Urinary bladder (tissue), 4 donors: Measurements from ENCODE around the gene SORCS3. TPM values are rescaled to one million over a fixed set of nuclear protein-coding genes. Genes with fewer than 3 reads are reported as not detected.

ENCODE experiments used
- DNase-seq: peaks from one replicate; pipeline ENCODE4 v3.0.0-alpha.2; 2015; ENCODE audit errors: extremely low spot score
- H3K27ac ChIP-seq: one replicate; pipeline ENCODE4 v1.5.1; 2013; ENCODE audit warnings: low read depth, mild to moderate bottlenecking, moderate library complexity
- H3K36me3 ChIP-seq: one replicate; pipeline ENCODE4 v1.6.1; 2013; ENCODE audit warnings: mild to moderate bottlenecking, moderate library complexity; ENCODE audit not compliant: insufficient read depth
- H3K4me1 ChIP-seq: one replicate; pipeline ENCODE4 v1.6.1; 2013; ENCODE audit warnings: mild to moderate bottlenecking, moderate library complexity; ENCODE audit not compliant: insufficient read depth
- H3K4me3 ChIP-seq: one replicate; pipeline ENCODE4 v1.5.1; 2013; ENCODE audit warnings: low read depth, low read length
- WGBS: extraction: QIAGEN DNeasy Blood & Tissue Kit; methylation state at CpG from one replicate; pipeline ENCODE4 v1.1.7; 2013; 5-methylcytosine and 5-hydroxymethylcytosine counted together
- polyA plus RNA-seq: library from polyadenylated mRNA; stranded (reverse); fragments of 200-250 nt; gene quantifications from one replicate; pipeline ENCODE4 v1.2.3, GENCODE V29; 2013
- total RNA-seq: library from RNA; depleted of rRNA; stranded (reverse); fragments of >200 nt; gene quantifications from one replicate; pipeline ENCODE4 v1.2.3, GENCODE V29; 2014
- donor health status: healthy with polysubstance abuse.
- donor health status: healthy.

SORCS3 gene
- total and polyA plus RNA-seq, 2 donors: 0.27 to 1.3 TPM

GRCh38 chr10:105247831-105248499 is 606.9 kb downstream of the SORCS3 start:
- Histone ChIP-seq H3K4me3 (no peak overlapping the region), H3K4me1 (no peaks in the 10 kb centered on the region), H3K36me3 (no peaks in the 10 kb centered on the region), H3K27ac (no peak overlapping the region)
- 52% methylated on average over 5 of the region's 5 CpGs for WGBS
- DNase-seq: no peak

- no peaks in the 10 kb centered on the region for H3K4me1 ChIP-seq
- no peak overlapping the region for H3K4me3 ChIP-seq
- no peak for DNase-seq
- no peak overlapping the region for H3K27ac ChIP-seq
- H3K36me3 ChIP-seq: no peaks in the 10 kb centered on the region
These were observed 611.8 kb downstream of the SORCS3 start for GRCh38 chr10:105252911-105253310.

GRCh38 chr10:105253515-105254212 is 612.6 kb downstream of the SORCS3 start:
- Histone ChIP-seq H3K4me3 (no peak overlapping the region), H3K36me3 (no peaks in the 10 kb centered on the region), H3K4me1 (no peaks in the 10 kb centered on the region), H3K27ac (no peak overlapping the region)
- WGBS: 49% methylated on average over 8 of the region's 8 CpGs
- DNase-seq: no peak

- DNase-seq: no peak
- no peak overlapping the region for H3K4me3 ChIP-seq
- 82% methylated on average over 3 of the region's 3 CpGs for WGBS
These were observed 617.1 kb downstream of the SORCS3 start for GRCh38 chr10:105258036-105258673.

GRCh38 chr10:105258674-105259065 is 617.6 kb downstream of the SORCS3 start:
- WGBS: 80% methylated on average over 1 of the region's 1 CpG
- Histone ChIP-seq H3K27ac (no peak overlapping the region), H3K4me1 (no peaks in the 10 kb centered on the region), H3K4me3 (no peak overlapping the region), H3K36me3 (no peaks in the 10 kb centered on the region)
- DNase-seq: no peak

More at GRCh38 chr10:105258036-105258673, 617.1 kb downstream of the SORCS3 start:
- no peaks in the 10 kb centered on the region for H3K36me3 ChIP-seq
- H3K4me1 ChIP-seq: no peaks in the 10 kb centered on the region
- no peak overlapping the region for H3K27ac ChIP-seq

GRCh38 chr10:105259201-105259600 is 618.1 kb downstream of the SORCS3 start:
- Histone ChIP-seq H3K4me1 (no peaks in the 10 kb centered on the region), H3K36me3 (no peaks in the 10 kb centered on the region), H3K27ac (no peak overlapping the region), H3K4me3 (no peak overlapping the region)
- DNase-seq: no peak
- 88% methylated on average over 2 of the region's 2 CpGs for WGBS

- Histone ChIP-seq H3K36me3 (no peaks in the 10 kb centered on the region), H3K4me1 (no peaks in the 10 kb centered on the region), H3K4me3 (no peak overlapping the region), H3K27ac (no peak overlapping the region)
- no peak for DNase-seq
- WGBS: 58% methylated on average over 2 of the region's 2 CpGs
These were observed 621.6 kb downstream of the SORCS3 start for GRCh38 chr10:105262666-105263065.

- Histone ChIP-seq H3K4me1 (no peaks in the 10 kb centered on the region), H3K36me3 (no peaks in the 10 kb centered on the region), H3K4me3 (no peak overlapping the region), H3K27ac (no peak overlapping the region)
- 79% methylated on average over 7 of the region's 7 CpGs for WGBS
- DNase-seq: no peak
These were observed 626.0 kb downstream of the SORCS3 start for GRCh38 chr10:105266966-105267539.

- H3K4me3 ChIP-seq: no peak overlapping the region
These were observed 627.9 kb downstream of the SORCS3 start for GRCh38 chr10:105268961-105269360.

GRCh38 chr10:105269689-105270088 is 628.6 kb downstream of the SORCS3 start:
- Histone ChIP-seq H3K4me1 (no peaks in the 10 kb centered on the region), H3K27ac (no peak overlapping the region), H3K36me3 (no peaks in the 10 kb centered on the region), H3K4me3 (no peak overlapping the region)
- DNase-seq: no peak
- WGBS: 90% methylated on average over 3 of the region's 3 CpGs

More at GRCh38 chr10:105268961-105269360, 627.9 kb downstream of the SORCS3 start:
- Histone ChIP-seq H3K4me1 (no peaks in the 10 kb centered on the region), H3K36me3 (no peaks in the 10 kb centered on the region), H3K27ac (no peak overlapping the region)
- DNase-seq: no peak
- WGBS: 53% methylated on average over 1 of the region's 1 CpG

GRCh38 chr10:105274556-105275070 is 633.5 kb downstream of the SORCS3 start:
- H3K4me1 ChIP-seq: no peaks in the 10 kb centered on the region
- no peak overlapping the region for H3K27ac ChIP-seq
- no peak overlapping the region for H3K4me3 ChIP-seq
- DNase-seq: no peak
- H3K36me3 ChIP-seq: no peaks in the 10 kb centered on the region
- WGBS: 84% methylated on average over 3 of the region's 3 CpGs

- H3K4me1 ChIP-seq: no peaks in the 10 kb centered on the region
- no peaks in the 10 kb centered on the region for H3K36me3 ChIP-seq
- no peak for DNase-seq
- WGBS: 81% methylated on average over 7 of the region's 7 CpGs
- no peak overlapping the region for H3K4me3 ChIP-seq
- no peak overlapping the region for H3K27ac ChIP-seq
These were observed 637.3 kb downstream of the SORCS3 start for GRCh38 chr10:105278439-105278838.

GRCh38 chr10:105279101-105279500 is 638.0 kb downstream of the SORCS3 start:
- H3K4me1 ChIP-seq: no peaks in the 10 kb centered on the region
- H3K27ac ChIP-seq: no peak overlapping the region
- H3K36me3 ChIP-seq: no peaks in the 10 kb centered on the region
- DNase-seq: no peak
- H3K4me3 ChIP-seq: no peak overlapping the region
